Keratinocyte (primary cell): ENCODE results near the gene MAP3K4. TPM values are rescaled to one million over a fixed set of nuclear protein-coding genes. Genes with fewer than 3 reads are reported as not detected.

Experiments
- DNase-seq: peaks from one replicate; pipeline ENCODE4 v3.0.0-alpha.2; 2011; ENCODE audit warnings: low read depth, missing footprints, low spot score
- FAIRE-seq: peaks from 2 replicates; lab custom pipeline; 2011; peaks lifted over from hg19 to GRCh38; lab: Jason Lieb, UNC
- H2AFZ ChIP-seq: 2 replicates; pipeline ENCODE4 v1.6.0; 2012; ENCODE audit warnings: low read length, control low read depth, inconsistent platforms; ENCODE audit not compliant: control insufficient read depth
- H3K27ac ChIP-seq: 2 replicates; pipeline ENCODE4 v1.5.1; 2011; ENCODE audit warnings: low read length; ENCODE audit not compliant: control insufficient read depth, insufficient read depth
- H3K27me3 ChIP-seq: 3 replicates; pipeline ENCODE4 v1.6.0; 2011; ENCODE audit warnings: low read length; ENCODE audit not compliant: control insufficient read depth, insufficient read depth; ENCODE audit errors: extremely low read depth
- H3K36me3 ChIP-seq, 2 experiments: 2 replicates in 1 of 2; 3 replicates in 1 of 2; pipeline ENCODE4 v1.5.1; 2011; ENCODE audit warnings: low read length in 2 of 2, mild to moderate bottlenecking in 1 of 2; ENCODE audit not compliant: control insufficient read depth in 2 of 2, insufficient read depth in 2 of 2; ENCODE audit errors: extremely low read depth in 1 of 2
- H3K4me1 ChIP-seq: 3 replicates; pipeline ENCODE4 v1.5.1; 2011; ENCODE audit warnings: low read length; ENCODE audit not compliant: control insufficient read depth, insufficient read depth; ENCODE audit errors: extremely low read depth
- H3K4me2 ChIP-seq: 3 replicates; pipeline ENCODE4 v1.6.0; 2011; ENCODE audit warnings: low read depth, low read length; ENCODE audit not compliant: control insufficient read depth, insufficient read depth; ENCODE audit errors: extremely low read depth
- H3K4me3 ChIP-seq, 3 experiments: fragments of 200-600 bp in 1 of 3; sonication (generic) in 1 of 3; 2 replicates in 2 of 3; 3 replicates in 1 of 3; pipeline ENCODE4 v1.5.1; 2011 to 2016; ENCODE audit warnings: low read length in 3 of 3, mild to moderate bottlenecking in 3 of 3, control low read depth in 2 of 3, inconsistent platforms in 1 of 3, low read depth in 1 of 3, mixed read lengths in 1 of 3, mixed run types in 1 of 3, moderate library complexity in 1 of 3; ENCODE audit not compliant: control insufficient read depth in 2 of 3, insufficient read depth in 2 of 3; ENCODE audit errors: extremely low read depth in 1 of 3
- H3K79me2 ChIP-seq: 2 replicates; pipeline ENCODE4 v1.6.0; 2012; ENCODE audit warnings: low read length; ENCODE audit not compliant: control insufficient read depth, insufficient read depth
- H3K9ac ChIP-seq: 3 replicates; pipeline ENCODE4 v1.6.0; 2011; ENCODE audit warnings: low read length; ENCODE audit not compliant: control insufficient read depth, insufficient read depth; ENCODE audit errors: extremely low read depth
- H3K9me1 ChIP-seq: 3 replicates; pipeline ENCODE4 v1.6.0; 2011; ENCODE audit warnings: low read length; ENCODE audit not compliant: control insufficient read depth, insufficient read depth; ENCODE audit errors: extremely low read depth
- H3K9me3 ChIP-seq: 2 replicates; pipeline ENCODE4 v1.5.1; 2012; ENCODE audit warnings: low read depth, low read length; ENCODE audit not compliant: control insufficient read depth
- H4K20me1 ChIP-seq: 3 replicates; pipeline ENCODE4 v1.6.0; 2011; ENCODE audit warnings: low read length; ENCODE audit not compliant: control insufficient read depth, insufficient read depth; ENCODE audit errors: extremely low read depth
- EZH2 ChIP-seq: IDR thresholded peaks from one replicate; pipeline ENCODE4 v1.6.1; 2012; ENCODE audit warnings: inconsistent platforms, mild to moderate bottlenecking, low read length, moderate library complexity
- dilution Hi-C: fragments of 300-500 bp; cut with MboI; formaldehyde crosslinking; loops from one replicate; pipeline ENCODE4 v1.7.0; 2020; ENCODE audit warnings: low sequenced_read_pairs; ENCODE audit not compliant: extremely low pct_ligation_motif_present
- polyA plus RNA-seq, 5 experiments: library from polyadenylated mRNA; depleted of rRNA in 3 of 5; stranded (reverse) in 3 of 5; stranded (forward) in 1 of 5; unstranded in 1 of 5; fragments of >200 nt; gene quantifications; 1 replicate in 1 of 5; 2 replicates in 3 of 5; 3 replicates in 1 of 5; pipeline versions ENCODE4 v1.2.1 to v1.2.3, GENCODE V29; 2011 to 2012; ENCODE audit warnings: missing spikeins in 2 of 5, low read depth in 1 of 5, low replicate concordance in 1 of 5
- TF ChIP-seq, protein P1 (sequence below), 3 experiments: IDR thresholded peaks in 1 of 3; conservative IDR thresholded peaks in 1 of 3; optimal IDR thresholded peaks in 1 of 3; 2 replicates in 2 of 3; 3 replicates in 1 of 3; pipeline versions ENCODE3 to v1.5.1; 2011; ENCODE audit warnings: low read length in 3 of 3, mild to moderate bottlenecking in 3 of 3, moderate library complexity in 2 of 3, control low read depth in 1 of 3, inconsistent platforms in 1 of 3; ENCODE audit not compliant: insufficient read depth in 2 of 3; ENCODE audit errors: extremely low read depth in 1 of 3

MAP3K4 gene
- polyA plus RNA-seq, 1 donor (not counting 4 experiments of a cell fraction or from before 2014, with no cell fraction given) = 12.8 TPM

GRCh38 chr6:160956300-160957035 lies 35.1 kb upstream of the MAP3K4 start:
- no peak overlapping the region for H3K27ac ChIP-seq
- no peaks in the 10 kb centered on the region for H3K36me3 ChIP-seq
- dilution Hi-C loops = no loop called here
- H3K9ac ChIP-seq = no peak overlapping the region
- no peak overlapping the region for H3K4me2 ChIP-seq
- no peaks in the 10 kb centered on the region for H3K27me3 ChIP-seq
- no peaks in the 10 kb centered on the region for H3K4me1 ChIP-seq
- no peaks in the 10 kb centered on the region for H4K20me1 ChIP-seq
- no peak overlapping the region for H2AFZ ChIP-seq
- no peaks in the 10 kb centered on the region for H3K79me2 ChIP-seq
- DNase-seq = no peak
- no peaks in the 10 kb centered on the region for H3K9me3 ChIP-seq
- no peaks in the 10 kb centered on the region for H3K9me1 ChIP-seq
- TF ChIP-seq, protein P1, sequence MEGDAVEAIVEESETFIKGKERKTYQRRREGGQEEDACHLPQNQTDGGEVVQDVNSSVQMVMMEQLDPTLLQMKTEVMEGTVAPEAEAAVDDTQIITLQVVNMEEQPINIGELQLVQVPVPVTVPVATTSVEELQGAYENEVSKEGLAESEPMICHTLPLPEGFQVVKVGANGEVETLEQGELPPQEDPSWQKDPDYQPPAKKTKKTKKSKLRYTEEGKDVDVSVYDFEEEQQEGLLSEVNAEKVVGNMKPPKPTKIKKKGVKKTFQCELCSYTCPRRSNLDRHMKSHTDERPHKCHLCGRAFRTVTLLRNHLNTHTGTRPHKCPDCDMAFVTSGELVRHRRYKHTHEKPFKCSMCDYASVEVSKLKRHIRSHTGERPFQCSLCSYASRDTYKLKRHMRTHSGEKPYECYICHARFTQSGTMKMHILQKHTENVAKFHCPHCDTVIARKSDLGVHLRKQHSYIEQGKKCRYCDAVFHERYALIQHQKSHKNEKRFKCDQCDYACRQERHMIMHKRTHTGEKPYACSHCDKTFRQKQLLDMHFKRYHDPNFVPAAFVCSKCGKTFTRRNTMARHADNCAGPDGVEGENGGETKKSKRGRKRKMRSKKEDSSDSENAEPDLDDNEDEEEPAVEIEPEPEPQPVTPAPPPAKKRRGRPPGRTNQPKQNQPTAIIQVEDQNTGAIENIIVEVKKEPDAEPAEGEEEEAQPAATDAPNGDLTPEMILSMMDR (optimal IDR thresholded peaks at IDR 0.05 in 1 of 3, IDR thresholded peaks at IDR 0.05 in 1 of 3, conservative IDR thresholded peaks at IDR 0.05 in 1 of 3; ENCODE audit: extremely low read depth in 1 of 3, insufficient read depth in 2 of 3, low read length in 3 of 3) = no peak
- no peak for TF ChIP-seq EZH2
- H3K4me3 ChIP-seq = no peak overlapping the region
- no peak for FAIRE-seq

DNA sequence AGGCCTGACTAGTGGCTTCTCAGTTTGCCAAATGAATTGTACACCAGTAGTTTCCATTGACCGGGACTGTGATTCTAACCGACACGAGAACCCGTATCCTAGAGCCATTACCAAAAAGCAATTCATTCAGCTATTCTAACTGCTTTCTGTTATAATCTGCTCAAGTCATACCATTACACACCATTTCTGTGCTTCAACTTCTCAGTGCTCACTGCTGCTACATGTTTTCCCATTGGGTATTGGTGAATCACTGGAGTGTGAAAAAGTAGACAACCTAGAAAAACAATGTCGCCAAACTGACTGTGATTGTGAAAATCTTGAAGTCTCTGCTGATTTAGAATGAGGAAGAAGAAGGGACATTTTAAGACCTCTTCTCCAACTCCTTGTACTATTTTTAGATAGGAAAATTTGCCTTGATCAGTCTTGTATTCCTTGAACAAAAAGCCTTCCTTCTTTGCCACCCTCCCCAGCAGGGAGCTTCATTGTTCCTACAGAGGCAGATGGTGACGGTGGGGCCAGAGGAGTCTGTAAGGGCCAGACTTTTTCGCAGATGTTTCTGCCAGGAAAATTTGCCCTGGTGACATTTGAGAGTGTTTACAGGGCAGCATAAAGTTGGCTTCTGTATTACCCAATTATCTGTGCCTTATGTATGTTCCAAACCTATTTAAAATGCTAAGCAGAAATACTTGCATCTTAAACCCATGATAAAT lies 31.7 kb upstream of the MAP3K4 start:
- DNase-seq (no peak), FAIRE-seq (no peak)
- TF ChIP-seq EZH2 = no peak
- TF ChIP-seq, protein P1 (optimal IDR thresholded peaks at IDR 0.05 in 1 of 3, IDR thresholded peaks at IDR 0.05 in 1 of 3, conservative IDR thresholded peaks at IDR 0.05 in 1 of 3; ENCODE audit: extremely low read depth in 1 of 3, insufficient read depth in 2 of 3, low read length in 3 of 3) = no peak
- Histone ChIP-seq H3K4me3 (no peak overlapping the region), H3K79me2 (no peaks in the 10 kb centered on the region), H3K9ac (no peak overlapping the region), H4K20me1 (no peaks in the 10 kb centered on the region), H3K27ac (no peak overlapping the region), H3K9me3 (no peaks in the 10 kb centered on the region), H3K9me1 (no peaks in the 10 kb centered on the region), H3K4me2 (no peak overlapping the region), H3K4me1 (no peaks in the 10 kb centered on the region), H2AFZ (no peak overlapping the region), H3K36me3 (no peaks in the 10 kb centered on the region), H3K27me3 (no peaks in the 10 kb centered on the region)
- dilution Hi-C loops = no loop called here
